ENCODE measurements around the gene GAB3.
A peak's percentile ranks its signal among the peaks of the same experiment; 100 is the strongest.

The GAB3 gene

GRCh38 chrX:154750301-154751202, at the start of gene GAB3:
GAB3 (minus strand) TSS chrX:154751077; CDS start chrX:154751025, 52 bp downstream.
- in situ Hi-C loops (cut with HindIII; ENCODE audit: low sequenced_read_pairs), result no loop called here
- DNase-seq (ENCODE audit: low read depth), result no peak
- no peak for TF ChIP-seq CTCF (IDR thresholded peaks at IDR 0.05; ENCODE audit: low read depth, low read length, missing control alignments)
- H3K4me3 ChIP-seq (ENCODE audit: low read depth, low read length), result peak within 1 kb of the TSS; percentile 30

- in situ Hi-C loops (cut with HindIII; ENCODE audit: low sequenced_read_pairs), result no loop called here
- H3K4me3 ChIP-seq (ENCODE audit: low read depth, low read length), result no peak overlapping the region
- no peak for TF ChIP-seq CTCF (IDR thresholded peaks at IDR 0.05; ENCODE audit: low read depth, low read length, missing control alignments)
- peak; percentile 4 for DNase-seq (ENCODE audit: low read depth)
Measured at GRCh38 chrX:154799556-154800348, 48.9 kb upstream of the GAB3 start.

- DNase-seq (ENCODE audit: low read depth), result peak; percentile 8
- in situ Hi-C loops (cut with HindIII; ENCODE audit: low sequenced_read_pairs), result no loop called here
- no peak for TF ChIP-seq CTCF (IDR thresholded peaks at IDR 0.05; ENCODE audit: low read depth, low read length, missing control alignments)
- H3K4me3 ChIP-seq (ENCODE audit: low read depth, low read length), result no peak overlapping the region
Measured at GRCh38 chrX:154797006-154797405, 46.1 kb upstream of the GAB3 start.

GRCh38 chrX:154795016-154795415, 44.1 kb upstream of the GAB3 start:
- no peak for TF ChIP-seq CTCF (IDR thresholded peaks at IDR 0.05; ENCODE audit: low read depth, low read length, missing control alignments)
- DNase-seq (ENCODE audit: low read depth), result no peak
- in situ Hi-C loops (cut with HindIII; ENCODE audit: low sequenced_read_pairs), result no loop called here
- no peak overlapping the region for H3K4me3 ChIP-seq (ENCODE audit: low read depth, low read length)

GRCh38 chrX:154793084-154793795, 42.4 kb upstream of the GAB3 start:
- DNase-seq (ENCODE audit: low read depth), result no peak
- in situ Hi-C loops (cut with HindIII; ENCODE audit: low sequenced_read_pairs), result no loop called here
- no peak overlapping the region for H3K4me3 ChIP-seq (ENCODE audit: low read depth, low read length)
- no peak for TF ChIP-seq CTCF (IDR thresholded peaks at IDR 0.05; ENCODE audit: low read depth, low read length, missing control alignments)

GRCh38 chrX:154791939-154792338, 41.1 kb upstream of the GAB3 start:
- no peak overlapping the region for H3K4me3 ChIP-seq (ENCODE audit: low read depth, low read length)
- no peak for TF ChIP-seq CTCF (IDR thresholded peaks at IDR 0.05; ENCODE audit: low read depth, low read length, missing control alignments)
- in situ Hi-C loops (cut with HindIII; ENCODE audit: low sequenced_read_pairs), result no loop called here
- DNase-seq (ENCODE audit: low read depth), result no peak

Data from astrocyte of the cerebellum (primary cell).